H7 (cell line): Measurements from ENCODE around the gene FEV. TPM values are rescaled to one million over a fixed set of nuclear protein-coding genes. Genes with fewer than 3 reads are reported as not detected.

ENCODE experiments used
- DNase-seq: peaks from one replicate; pipeline ENCODE4 v3.0.0; 2012
- H3K27me3 ChIP-seq: 2 replicates; pipeline ENCODE4 v1.6.0; 2011; ENCODE audit warnings: mild to moderate bottlenecking, low read length; ENCODE audit not compliant: control insufficient read depth, insufficient read depth
- H3K36me3 ChIP-seq: replicated peaks from 2 replicates; pipeline ENCODE4 v1.5.1; 2011; ENCODE audit warnings: low read length; ENCODE audit not compliant: control insufficient read depth, insufficient read depth
- H3K4me3 ChIP-seq: 2 replicates; pipeline ENCODE4 v1.5.1; 2011; ENCODE audit warnings: low read depth, mild to moderate bottlenecking, control low read depth, low read length, moderate library complexity; ENCODE audit not compliant: insufficient read depth
- total RNA-seq: library from RNA; depleted of rRNA; stranded (reverse); fragments of >200 nt; shearing (Covaris generic); gene quantifications from 2 replicates; pipeline ENCODE4 v1.2.3, GENCODE V29; 2014

Gene FEV
- total RNA-seq, 1 experiment from 2014 or later = not detected

DNA sequence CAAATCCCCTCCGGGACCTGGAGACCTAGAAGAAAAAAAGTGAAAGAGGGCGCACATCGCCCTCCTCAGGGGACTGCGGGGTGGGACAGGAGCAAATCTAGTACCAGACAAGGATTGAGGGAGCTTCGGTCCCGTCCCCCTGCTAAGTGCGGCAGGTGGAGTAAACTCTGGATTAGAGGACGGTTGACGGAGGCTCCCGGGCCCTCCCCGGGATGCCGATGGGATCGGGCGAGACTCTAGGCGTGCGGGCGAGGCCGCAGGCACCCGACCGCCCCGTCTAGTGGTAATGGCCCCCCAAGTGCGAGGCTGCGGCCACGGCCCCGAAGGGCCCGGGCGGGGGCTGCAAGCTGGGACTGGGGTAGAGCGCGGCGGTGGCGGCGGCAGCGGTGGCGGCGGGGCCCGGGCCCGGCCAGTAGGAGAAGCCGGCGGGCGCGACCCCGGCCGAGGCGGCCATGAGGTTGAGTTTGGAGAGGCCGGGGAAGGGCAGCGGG is 3.5 kb downstream of the FEV start:
- peak; percentile 78 for DNase-seq
- no peaks in the 10 kb centered on the region for H3K36me3 ChIP-seq
- H3K4me3 ChIP-seq = no peak overlapping the region
- peaks cover 88% of the 10 kb centered on the region for H3K27me3 ChIP-seq

DNA sequence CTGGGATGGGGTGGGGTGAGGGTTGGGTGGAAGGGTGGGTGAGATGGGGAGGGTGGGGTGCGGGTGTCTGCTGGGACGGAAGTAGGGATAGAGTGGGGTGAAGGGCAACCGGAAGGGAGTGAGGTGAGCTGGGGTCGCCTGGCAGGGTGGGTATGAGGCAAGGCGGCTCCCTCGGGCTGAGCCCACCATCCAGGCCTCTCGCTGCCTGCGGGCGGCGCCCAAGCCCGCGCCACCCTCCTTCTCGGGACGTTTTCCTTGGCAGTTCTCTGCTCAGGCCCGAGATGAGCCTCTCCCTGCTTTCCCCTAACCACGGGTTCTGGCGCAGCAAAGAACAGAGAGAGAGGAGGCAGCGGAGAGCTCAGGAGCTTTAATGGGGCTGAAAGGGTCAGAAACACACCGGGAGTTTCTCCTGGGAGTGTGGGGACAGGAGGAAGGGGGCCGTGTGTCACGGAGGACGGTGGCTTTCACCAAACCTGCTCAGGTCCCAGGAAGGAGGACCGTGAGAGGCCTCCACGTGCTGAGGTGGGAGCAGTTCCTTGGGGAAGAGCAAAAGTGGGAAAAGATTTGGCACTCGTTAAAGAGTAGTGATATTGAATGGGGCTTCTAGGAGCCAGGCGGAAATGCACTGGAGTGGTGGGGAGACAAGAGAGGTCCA is 4.1 kb downstream of the FEV start:
- peak overlapping the region; percentile 8; the same call in 1 of the 2 replicates for H3K4me3 ChIP-seq
- peaks cover 88% of the 10 kb centered on the region for H3K27me3 ChIP-seq
- DNase-seq = peak; percentile 59
- no peaks in the 10 kb centered on the region for H3K36me3 ChIP-seq

DNA sequence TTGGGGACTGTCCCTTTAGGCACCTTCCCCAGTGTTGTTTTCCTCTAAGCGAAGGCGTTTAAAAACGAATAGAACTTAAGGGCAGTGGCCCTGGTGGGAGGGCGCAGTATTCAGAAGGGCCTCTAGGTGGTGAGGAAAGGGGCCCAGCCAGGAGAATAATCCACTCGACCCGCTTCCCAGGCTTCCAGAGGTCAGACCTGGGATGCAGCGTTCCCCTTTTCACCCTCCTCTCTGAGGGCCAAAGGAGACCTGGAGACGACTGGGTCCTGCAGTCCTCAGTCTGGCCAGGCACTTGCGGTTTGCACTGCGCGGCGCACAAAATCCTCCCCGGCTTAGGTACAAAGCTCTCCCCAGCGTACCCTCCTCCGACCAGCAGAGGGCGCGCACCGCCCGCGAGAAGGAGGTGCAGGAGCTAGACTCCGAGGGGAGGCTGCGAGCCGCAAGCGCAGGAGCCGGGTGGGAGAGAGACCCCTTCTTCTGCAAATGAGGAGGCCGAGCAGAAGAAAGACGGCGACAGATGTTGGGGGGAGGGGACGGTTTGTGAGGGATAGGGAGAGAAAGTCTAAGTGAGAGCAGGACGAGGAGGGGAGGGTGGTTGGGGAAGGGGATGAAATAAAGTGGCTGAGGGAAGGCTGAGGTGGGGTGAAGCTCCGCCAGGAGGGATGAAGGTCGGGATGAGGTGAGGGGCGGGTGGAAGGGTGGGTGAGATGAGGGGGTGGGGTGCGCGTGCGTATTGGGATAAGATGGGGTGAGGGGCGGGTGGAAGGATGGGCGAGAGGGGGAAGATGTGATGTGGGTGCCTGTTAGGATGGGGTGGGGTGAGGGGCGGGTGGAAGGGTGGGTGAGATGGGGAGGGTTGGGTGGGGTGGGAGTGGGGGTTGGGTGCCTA is 4.9 kb downstream of the FEV start:
- H3K4me3 ChIP-seq = peak overlapping the region; percentile 27; the same call in 1 of the 2 replicates
- peak; percentile 90 for DNase-seq
- H3K36me3 ChIP-seq = no peaks in the 10 kb centered on the region
- H3K27me3 ChIP-seq = peaks cover 80% of the 10 kb centered on the region

- H3K27me3 ChIP-seq = peaks cover 47% of the 10 kb centered on the region
- no peaks in the 10 kb centered on the region for H3K36me3 ChIP-seq
- no peak overlapping the region for H3K4me3 ChIP-seq
- peak; percentile 3 for DNase-seq
These were observed 9.8 kb downstream of the FEV start for GRCh38 chr2:218975060-218975777.

GRCh38 chr2:218970894-218971293 is 14.1 kb downstream of the FEV start:
- no peak overlapping the region for H3K4me3 ChIP-seq
- no peaks in the 10 kb centered on the region for H3K36me3 ChIP-seq
- H3K27me3 ChIP-seq = peaks cover 14% of the 10 kb centered on the region
- no peak for DNase-seq

DNA sequence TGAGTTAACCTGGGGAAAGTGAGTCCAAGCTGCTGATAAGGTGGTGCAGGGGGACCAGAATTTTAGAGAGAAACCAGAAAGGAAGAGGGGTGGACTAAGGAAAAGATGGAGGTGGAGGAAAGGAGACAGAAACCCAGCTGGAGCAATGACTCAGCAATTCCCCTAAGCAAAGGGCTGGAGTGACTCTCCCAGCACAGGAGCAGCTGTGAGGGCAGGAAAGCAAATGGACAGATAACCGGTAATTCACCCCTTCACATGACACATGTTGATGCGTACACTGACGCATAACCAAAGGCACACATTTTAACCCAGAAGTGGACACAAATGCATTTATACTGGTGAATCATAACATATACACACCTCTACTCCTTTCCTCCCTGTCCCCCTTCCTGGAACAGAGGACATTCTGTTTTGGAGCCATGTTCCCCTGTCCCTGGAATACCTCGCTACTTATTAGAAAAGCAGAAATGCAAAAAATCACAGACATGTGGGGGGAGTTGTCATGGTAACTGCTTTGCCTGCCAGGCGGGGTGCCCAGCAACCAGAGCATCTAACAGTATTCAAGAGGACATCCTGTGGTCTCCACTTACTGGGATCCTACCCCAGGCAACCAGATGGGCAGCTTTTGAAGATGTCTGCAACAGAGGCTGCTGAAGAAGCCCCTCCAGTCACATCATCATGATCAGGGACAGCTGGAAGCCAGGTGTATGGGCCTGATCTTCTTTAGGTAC is 20.8 kb downstream of the FEV start:
- no peak for DNase-seq
- H3K4me3 ChIP-seq = no peak overlapping the region
- peaks cover 31% of the 10 kb centered on the region for H3K27me3 ChIP-seq
- H3K36me3 ChIP-seq = no peaks in the 10 kb centered on the region

DNA sequence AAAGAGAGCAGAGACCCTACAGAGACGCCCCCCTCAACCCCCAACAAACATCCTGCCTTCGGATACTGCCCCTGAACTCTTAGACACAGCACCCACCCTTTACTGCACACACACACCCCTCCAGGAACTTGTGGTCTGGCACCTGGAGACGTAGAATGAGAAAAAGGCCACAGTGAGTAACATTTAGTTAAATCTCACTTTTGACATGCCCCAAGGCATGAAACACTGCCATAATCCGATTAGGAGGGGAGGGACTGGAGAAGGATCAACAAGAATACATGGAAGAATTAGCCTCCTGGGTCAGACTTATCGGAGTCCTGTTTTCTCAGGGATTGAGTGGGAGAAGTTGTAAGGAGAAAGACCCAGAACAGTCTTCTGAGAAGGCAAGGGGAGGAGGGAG is 21.4 kb downstream of the FEV start:
- no peak for DNase-seq
- Histone ChIP-seq H3K27me3 (peaks cover 37% of the 10 kb centered on the region), H3K36me3 (no peaks in the 10 kb centered on the region), H3K4me3 (peak overlapping the region; percentile 59; the same call in 1 of the 2 replicates)

DNA sequence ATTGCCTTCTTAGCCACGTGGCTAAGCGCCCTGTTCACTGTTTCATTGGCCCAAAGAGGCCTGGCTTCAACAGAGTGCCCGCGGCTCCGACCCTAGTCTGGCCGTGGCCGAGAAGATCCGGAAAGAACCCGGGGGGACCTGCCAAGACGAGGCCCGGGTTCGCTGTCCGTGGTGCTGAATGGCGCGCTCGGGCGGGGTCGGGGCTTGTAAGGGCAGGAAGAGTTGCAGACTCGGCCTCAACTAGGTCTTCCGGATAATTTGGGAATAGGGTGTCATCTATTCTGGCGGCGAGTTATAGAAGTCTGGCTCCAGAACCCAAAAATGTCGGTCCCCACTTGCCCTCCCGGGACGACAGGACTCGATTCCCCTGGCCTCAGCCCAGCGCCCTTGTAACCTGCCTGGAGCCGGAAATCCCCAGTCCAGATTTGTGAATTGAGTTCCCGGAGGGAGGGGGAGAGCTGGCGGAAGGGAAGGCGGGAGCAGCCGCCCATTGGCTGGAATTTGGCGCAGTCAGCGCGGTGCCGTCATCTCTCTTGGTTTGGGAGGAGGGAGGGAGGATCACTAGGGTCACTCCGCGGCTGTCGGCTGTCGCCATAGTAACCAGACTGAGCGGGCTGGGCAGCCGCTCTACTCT is 22.0 kb downstream of the FEV start:
- Histone ChIP-seq H3K36me3 (no peaks in the 10 kb centered on the region), H3K4me3 (peak overlapping the region; percentile 59), H3K27me3 (peaks cover 43% of the 10 kb centered on the region)
- DNase-seq = peak; percentile 92

GRCh38 chr2:218961651-218962570 is 23.1 kb downstream of the FEV start:
- H3K4me3 ChIP-seq = peak overlapping the region; percentile 33
- H3K36me3 ChIP-seq = no peaks in the 10 kb centered on the region
- peaks cover 54% of the 10 kb centered on the region for H3K27me3 ChIP-seq
- DNase-seq = peak; percentile 90

DNA sequence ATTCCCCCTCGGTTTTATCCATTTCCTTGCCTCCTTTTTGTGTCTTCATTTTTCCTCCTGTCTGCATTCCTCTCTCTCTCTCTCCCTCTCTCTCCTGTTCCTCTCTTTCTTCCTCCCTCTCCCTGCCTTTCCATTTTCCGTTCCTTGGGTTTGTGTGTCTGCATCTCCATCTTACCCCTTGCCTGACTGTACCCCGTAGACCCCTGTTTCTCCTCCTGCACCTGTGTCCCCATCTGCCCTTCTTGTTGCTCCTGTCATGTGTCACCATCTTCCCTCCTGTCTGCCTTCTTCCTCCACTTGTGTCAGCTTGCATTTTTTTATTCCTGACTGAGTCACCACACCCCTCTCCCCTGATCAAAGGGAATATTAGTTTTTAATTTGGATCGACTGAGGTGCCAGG is 23.8 kb downstream of the FEV start:
- no peak for DNase-seq
- H3K36me3 ChIP-seq = no peaks in the 10 kb centered on the region
- no peak overlapping the region for H3K4me3 ChIP-seq
- H3K27me3 ChIP-seq = peaks cover 57% of the 10 kb centered on the region

DNA sequence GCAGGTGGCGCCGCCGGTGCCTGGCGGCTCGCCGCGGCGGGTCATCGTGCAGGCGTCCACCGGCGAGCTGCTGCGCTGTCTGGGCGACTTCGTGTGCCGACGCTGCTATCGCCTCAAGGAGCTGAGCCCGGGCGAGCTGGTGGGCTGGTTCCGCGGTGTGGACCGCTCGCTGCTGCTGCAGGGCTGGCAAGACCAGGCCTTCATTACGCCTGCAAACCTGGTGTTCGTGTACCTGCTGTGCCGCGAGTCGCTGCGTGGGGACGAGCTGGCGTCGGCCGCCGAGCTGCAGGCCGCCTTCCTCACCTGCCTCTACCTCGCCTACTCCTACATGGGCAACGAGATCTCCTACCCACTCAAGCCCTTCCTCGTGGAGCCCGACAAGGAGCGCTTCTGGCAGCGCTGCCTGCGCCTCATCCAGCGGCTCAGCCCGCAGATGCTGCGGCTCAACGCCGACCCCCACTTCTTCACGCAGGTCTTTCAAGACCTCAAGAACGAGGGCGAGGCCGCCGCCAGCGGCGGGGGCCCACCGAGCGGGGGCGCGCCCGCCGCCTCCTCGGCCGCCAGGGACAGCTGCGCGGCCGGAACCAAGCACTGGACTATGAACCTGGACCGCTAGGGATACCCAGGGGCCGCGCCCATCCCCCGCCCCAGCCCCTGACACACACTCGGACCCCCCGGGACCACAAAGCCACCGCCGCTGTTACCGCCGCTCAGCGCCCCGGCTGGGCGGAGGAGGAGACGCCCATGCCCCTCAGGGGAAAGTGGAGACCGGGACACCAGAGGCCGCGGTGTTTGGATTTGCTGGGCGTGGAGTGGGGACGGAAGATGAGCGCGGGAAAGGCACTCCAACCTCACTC is 24.4 kb downstream of the FEV start:
- Histone ChIP-seq H3K4me3 (peak overlapping the region; percentile 0; the same call in 1 of the 2 replicates), H3K27me3 (peaks cover 61% of the 10 kb centered on the region), H3K36me3 (no peaks in the 10 kb centered on the region)
- peak; percentile 59 for DNase-seq

DNA sequence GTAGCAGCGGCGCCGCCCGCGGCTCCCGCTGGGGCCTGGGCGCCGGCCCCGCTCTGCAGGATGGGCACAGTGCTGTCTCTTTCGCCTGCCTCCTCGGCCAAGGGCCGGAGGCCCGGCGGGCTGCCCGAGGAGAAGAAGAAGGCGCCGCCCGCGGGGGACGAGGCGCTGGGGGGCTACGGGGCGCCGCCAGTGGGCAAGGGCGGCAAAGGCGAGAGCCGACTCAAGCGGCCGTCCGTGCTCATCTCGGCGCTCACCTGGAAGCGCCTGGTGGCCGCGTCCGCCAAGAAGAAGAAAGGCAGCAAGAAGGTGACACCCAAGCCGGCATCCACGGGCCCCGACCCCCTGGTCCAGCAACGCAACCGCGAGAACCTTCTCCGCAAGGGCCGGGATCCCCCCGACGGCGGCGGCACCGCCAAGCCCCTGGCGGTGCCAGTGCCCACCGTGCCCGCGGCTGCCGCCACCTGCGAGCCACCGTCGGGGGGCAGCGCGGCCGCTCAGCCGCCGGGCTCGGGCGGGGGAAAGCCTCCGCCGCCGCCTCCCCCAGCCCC is 25.1 kb downstream of the FEV start:
- H3K4me3 ChIP-seq = peak overlapping the region; percentile 41
- DNase-seq = peak; percentile 73

More for the DNA sequence above, 25.1 kb downstream of the FEV start:
- Histone ChIP-seq H3K27me3 (peaks cover 66% of the 10 kb centered on the region), H3K36me3 (no peaks in the 10 kb centered on the region)
